HCEC 1CT (cell line): Measurements from ENCODE around the gene TSR3.

Experiments
- DNase-seq: peaks from one replicate; pipeline ENCODE4 v3.0.0-alpha.2; 2017

TSR3 gene

GRCh38 chr16:1322407-1322806, 29.3 kb downstream of the TSR3 start:
- no peak for DNase-seq

- DNase-seq: no peak
Measured at GRCh38 chr16:1320658-1321240, 30.9 kb downstream of the TSR3 start.

DNA sequence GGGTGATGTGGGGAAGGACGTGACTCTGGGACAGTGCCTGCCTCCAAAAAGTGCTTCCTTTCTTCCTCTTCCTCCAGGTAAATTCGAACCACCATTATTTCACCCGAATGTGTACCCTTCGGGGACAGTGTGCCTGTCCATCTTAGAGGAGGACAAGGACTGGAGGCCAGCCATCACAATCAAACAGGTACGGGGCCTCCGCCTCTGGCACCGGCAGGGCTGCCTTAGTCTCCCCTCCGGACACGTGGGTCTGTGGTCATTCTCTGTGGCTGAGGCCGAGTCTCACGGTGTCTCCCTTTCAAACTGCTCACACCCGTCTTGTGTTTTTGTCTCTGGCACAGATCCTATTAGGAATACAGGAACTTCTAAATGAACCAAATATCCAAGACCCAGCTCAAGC, 31.6 kb downstream of the TSR3 start:
- DNase-seq: no peak

DNA sequence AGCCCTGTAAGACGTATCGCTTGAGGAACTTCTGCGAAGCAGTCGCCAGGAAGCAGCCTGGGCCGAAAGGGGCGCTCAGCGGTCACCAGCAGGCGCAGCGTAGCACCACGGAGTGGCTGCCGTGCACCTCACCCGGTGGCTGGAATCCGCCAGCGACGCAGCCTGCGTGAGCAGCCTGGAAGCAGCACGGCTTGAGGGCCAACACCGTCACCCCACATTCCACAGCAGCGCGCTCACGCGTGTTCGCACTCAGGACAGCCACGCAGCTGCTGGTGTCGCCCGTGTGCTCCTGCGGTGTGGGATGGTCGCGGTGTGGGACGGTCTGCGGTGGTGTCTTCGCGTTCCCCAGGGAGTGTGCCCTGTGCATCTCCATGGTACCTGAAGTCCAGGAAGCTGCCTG, 32.6 kb downstream of the TSR3 start:
- no peak for DNase-seq

DNA sequence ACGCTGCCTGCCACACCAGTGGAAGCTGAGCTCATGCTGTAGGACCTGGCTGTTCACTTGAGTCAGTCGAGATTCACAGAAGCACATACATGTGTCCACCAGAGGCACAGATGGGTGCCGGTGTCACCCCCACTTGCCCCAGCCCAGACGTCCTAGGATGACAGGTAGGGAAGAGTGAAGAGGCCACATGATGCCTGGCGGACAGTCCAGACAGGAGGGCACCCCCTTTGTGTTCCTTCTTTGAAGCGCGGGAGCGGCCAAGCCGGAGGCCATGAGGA, 33.5 kb downstream of the TSR3 start:
- no peak for DNase-seq

GRCh38 chr16:1317479-1318267, 34.0 kb downstream of the TSR3 start:
- DNase-seq: no peak

DNA sequence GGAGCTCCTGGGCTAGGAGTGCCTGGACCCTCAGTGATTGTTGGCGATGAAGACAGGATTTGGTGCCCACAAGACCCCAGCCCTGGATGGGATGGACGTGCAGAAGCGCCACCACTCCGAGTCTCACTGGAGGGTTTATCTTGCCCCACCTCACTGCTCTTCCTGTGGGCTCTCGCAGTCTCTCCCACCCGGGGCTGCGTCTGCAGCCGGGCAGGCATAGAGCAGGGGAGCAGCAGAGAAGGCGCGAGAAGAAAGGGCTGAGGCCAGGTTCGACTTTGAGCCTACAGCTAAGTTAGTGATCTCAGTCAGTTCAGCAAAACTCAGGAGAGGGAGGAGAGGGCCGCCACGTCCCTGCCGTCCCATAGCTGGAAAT, 35.7 kb downstream of the TSR3 start:
- DNase-seq: no peak

GRCh38 chr16:1315081-1316032, 36.3 kb downstream of the TSR3 start:
- no peak for DNase-seq

GRCh38 chr16:1314399-1315068, 37.1 kb downstream of the TSR3 start:
- no peak for DNase-seq

DNA sequence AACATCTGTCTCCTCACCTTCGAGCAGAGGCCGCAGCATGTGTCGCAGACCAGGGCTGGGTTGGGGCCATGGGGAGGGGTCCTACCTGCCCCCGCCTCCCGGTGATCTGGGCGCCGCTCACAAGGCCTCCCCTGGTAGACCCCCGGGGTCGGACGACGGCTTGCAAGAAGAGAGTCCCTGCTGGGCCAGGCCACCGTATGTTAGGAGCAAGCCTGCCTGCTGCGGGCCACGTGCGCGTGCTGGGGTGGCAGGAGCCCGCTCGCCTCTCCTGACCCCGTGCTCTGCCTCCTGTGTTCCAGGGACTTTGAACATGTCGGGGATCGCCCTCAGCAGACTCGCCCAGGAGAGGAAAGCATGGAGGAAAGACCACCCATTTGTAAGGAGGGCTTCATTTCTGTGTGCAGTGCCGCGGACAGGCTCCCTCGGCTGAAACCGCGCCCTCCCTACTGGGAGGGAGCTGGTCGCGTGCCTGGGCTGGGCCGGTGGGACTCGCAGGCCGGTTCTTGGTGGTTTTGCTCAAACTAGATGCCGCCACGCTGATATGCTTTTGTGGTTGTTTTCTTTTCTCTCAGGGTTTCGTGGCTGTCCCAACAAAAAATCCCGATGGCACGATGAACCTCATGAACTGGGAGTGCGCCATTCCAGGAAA, 37.8 kb downstream of the TSR3 start:
- DNase-seq: no peak

DNA sequence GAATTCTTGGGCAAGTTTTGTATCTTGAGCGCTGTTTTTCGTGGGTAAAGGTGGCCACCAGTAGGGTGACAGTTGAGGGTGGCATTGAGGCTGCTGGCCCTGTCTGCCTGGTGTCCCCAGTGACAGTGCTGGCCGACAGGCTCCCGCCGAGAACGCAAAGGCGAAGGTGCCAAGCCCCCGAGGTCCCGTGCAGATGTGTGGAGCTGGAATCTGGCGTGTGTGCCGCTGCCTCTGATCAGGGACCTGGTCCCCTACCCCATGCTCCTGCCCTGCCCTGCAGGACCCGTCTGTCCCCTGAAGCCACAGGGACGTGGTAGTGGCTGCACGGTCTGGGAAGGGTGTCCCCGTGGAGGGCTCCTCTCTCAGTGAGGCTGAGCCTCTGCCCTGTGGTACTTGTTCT, 38.8 kb downstream of the TSR3 start:
- no peak for DNase-seq

DNA sequence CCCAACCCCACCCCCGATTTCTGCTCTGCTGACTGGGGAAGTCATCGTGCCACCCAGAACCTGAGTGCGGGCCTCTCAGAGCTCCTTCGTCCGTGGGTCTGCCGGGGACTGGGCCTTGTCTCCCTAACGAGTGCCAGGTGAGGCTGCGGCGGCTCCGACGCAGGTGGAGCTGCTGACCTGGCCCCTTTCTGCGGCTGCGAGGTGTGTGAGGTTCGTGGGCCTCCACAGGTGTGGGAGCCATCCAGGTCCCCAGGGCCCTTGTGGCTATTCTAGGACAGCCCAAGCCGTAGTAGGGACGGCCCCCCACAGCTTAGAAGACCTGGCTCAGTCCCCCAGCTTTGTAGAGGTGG, 39.2 kb downstream of the TSR3 start:
- DNase-seq: no peak

DNA sequence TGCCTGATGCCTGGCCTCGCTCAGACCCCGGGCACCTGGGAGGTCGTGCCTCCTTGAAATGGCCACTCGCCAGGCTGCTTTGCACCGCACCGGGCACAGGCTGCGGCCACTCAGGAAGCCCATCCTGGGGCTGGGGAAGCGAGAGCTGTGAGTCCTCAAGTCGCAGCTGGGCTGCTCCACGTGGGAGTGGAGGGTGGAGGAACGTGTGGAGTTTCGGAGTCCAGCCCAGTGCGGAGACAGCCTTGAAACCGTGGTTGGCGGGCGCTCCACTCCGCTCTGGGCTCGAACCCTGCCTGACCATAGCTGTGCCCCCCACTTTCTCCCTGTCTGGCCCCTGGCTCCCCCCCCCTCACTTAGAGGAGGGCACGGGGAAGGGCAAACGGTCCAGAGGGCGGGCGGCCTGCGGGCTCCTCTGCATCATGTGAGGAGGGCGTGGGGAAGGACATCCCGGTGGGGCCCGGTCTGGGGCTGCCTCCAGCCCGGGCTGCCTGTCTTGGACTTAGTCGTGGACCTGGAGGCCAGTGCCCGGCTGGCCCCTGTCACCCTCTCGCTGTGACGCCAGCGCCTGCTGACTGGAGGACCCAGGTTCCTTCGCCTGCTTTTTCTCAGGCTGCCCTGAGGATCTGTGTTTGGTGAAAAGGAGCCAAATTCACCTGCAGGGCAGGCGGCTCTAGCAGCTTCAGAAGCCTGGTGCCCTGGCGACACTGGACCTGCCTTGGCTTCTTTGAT, 39.8 kb downstream of the TSR3 start:
- no peak for DNase-seq

GRCh38 chr16:1311212-1311737, 40.4 kb downstream of the TSR3 start:
- no peak for DNase-seq

DNA sequence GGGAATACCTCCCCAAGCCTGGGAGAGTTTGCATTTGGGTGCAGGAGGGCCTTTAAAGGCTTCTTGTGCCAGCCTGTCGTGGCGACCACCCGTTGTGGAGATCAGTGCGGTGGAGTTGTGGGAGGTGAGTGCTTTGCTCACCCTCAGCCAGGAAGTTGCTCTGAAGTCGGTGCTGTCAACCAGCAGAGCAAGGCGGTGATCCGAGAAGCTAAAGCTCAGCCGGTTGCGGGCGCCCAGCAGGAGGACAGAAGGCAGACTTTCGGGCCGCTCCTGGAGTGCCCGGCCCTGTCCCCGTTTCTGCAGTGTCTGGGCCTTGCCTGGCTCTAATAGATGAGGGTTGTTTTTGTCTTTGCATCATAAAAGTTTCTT, 40.9 kb downstream of the TSR3 start:
- DNase-seq: no peak

GRCh38 chr16:1309888-1310831, 41.5 kb downstream of the TSR3 start:
- peak; percentile 25 for DNase-seq

GRCh38 chr16:1308977-1309885, 42.4 kb downstream of the TSR3 start, which contains the start of gene UBE2I:
Gene UBE2I (plus strand): TSS chr16:1309636. CDS start chr16:1314031, 4,395 bp downstream.
- peak; percentile 93 for DNase-seq

- peak; percentile 49 for DNase-seq
Measured at GRCh38 chr16:1308036-1308976, 43.4 kb downstream of the TSR3 start.
